Neural progenitor cell (in vitro differentiated cells): ENCODE data around the gene C6orf163.

Source experiments
- CTCF ChIP-seq: fragments of 200-600 bp; sonication (generic); IDR thresholded peaks from 2 replicates; pipeline ENCODE4 v1.5.1; 2017; ENCODE audit warnings: antibody characterized with exemption, mild to moderate bottlenecking
- EZH2 ChIP-seq: fragments of 200-600 bp; sonication (generic); IDR thresholded peaks from 2 replicates; pipeline ENCODE4 v1.6.1; 2017; ENCODE audit warnings: antibody characterized with exemption, mild to moderate bottlenecking, moderate library complexity
- EZH2phosphoT487 ChIP-seq: fragments of 200-600 bp; sonication (generic); IDR thresholded peaks from 2 replicates; pipeline ENCODE4 v1.6.1; 2017; ENCODE audit warnings: antibody characterized with exemption

- TF ChIP-seq CTCF = no peak
- TF ChIP-seq EZH2 = no peak
- TF ChIP-seq EZH2phosphoT487 = no peak
These were observed 57.2 kb downstream of the C6orf163 start for GRCh38 chr6:87401832-87402231.
